ENCODE results near the gene ONECUT1. TPM values are rescaled to one million over a fixed set of nuclear protein-coding genes. Genes with fewer than 3 reads are reported as not detected.

ONECUT1 gene
- total RNA-seq, 1 donor from 2014 or later, result 48.9 TPM

DNA sequence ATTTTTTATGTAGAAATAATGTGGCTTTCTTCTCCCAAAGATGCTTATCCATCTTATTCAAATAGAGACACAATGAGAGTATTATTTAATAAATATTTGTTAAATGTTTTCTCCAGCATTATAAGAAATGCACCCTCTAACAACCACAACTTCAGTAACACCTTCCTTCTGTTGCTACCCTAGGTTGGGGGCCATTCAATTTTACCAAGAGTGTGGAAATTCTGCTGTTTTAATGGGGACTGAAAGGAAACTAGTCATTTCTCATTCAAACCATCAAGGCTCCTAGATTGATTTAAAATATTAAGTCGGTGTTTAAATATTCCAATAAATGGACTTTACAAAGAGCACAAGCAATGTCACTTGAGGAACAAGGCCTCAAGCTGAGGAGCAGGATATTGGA is 7.6 kb downstream of the ONECUT1 start:
- Mint-ChIP-seq H3K27ac (ENCODE audit: unreplicated experiment) (peak overlapping the region; percentile 83), H3K27me3 (ENCODE audit: unreplicated experiment) (peaks cover 8% of the 10 kb centered on the region), H3K4me1 (ENCODE audit: low read depth, unreplicated experiment) (peaks cover 37% of the 10 kb centered on the region), H3K9me3 (ENCODE audit: unreplicated experiment) (peaks cover 19% of the 10 kb centered on the region), H3K4me3 (ENCODE audit: unreplicated experiment) (peak overlapping the region; percentile 87), H3K36me3 (ENCODE audit: unreplicated experiment) (no peaks in the 10 kb centered on the region)
- no peak for DNase-seq
- TF ChIP-seq, protein P1, sequence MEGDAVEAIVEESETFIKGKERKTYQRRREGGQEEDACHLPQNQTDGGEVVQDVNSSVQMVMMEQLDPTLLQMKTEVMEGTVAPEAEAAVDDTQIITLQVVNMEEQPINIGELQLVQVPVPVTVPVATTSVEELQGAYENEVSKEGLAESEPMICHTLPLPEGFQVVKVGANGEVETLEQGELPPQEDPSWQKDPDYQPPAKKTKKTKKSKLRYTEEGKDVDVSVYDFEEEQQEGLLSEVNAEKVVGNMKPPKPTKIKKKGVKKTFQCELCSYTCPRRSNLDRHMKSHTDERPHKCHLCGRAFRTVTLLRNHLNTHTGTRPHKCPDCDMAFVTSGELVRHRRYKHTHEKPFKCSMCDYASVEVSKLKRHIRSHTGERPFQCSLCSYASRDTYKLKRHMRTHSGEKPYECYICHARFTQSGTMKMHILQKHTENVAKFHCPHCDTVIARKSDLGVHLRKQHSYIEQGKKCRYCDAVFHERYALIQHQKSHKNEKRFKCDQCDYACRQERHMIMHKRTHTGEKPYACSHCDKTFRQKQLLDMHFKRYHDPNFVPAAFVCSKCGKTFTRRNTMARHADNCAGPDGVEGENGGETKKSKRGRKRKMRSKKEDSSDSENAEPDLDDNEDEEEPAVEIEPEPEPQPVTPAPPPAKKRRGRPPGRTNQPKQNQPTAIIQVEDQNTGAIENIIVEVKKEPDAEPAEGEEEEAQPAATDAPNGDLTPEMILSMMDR (IDR thresholded peaks at IDR 0.05; ENCODE audit: partially characterized antibody, unreplicated experiment), result no peak

DNA sequence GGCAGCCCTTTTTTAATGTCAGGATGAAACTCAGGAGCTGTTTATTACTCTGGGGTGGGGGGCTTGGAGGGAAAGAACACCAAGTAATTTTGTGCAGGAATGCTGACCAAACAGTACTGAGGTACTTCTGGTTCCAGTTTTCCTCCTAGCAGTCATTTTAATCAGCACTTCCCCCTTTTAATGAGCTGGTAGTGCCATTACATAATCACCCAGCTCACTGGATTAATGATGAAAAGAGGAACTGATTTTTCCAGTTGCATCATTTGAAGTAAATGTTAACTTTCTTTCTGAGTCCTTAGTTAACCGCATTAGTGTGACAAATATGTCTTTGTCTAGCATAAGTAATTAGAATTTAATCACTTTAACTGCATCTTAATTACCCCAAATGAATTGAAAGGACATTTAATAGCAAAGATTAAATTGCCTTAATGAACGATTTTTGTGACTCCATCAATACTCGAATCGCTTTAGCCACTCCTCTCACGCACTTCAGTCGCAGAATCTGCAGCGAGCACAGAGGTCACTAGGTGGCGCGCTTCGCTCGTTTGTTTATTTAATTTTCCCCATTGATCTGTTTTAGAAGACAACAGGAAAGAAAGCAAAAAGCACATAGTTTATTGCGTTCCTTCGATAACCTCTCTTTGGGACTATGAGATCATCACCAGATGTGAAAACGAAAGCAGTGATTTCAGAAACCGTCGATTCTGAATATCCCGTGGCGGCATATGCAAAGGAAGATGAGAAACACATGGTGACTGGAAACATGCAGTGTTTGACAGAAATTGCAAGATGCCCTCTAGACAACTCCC is 9.8 kb downstream of the ONECUT1 start:
- peak overlapping the region; percentile 52 for H3K27ac Mint-ChIP-seq (ENCODE audit: unreplicated experiment)
- H3K4me1 Mint-ChIP-seq (ENCODE audit: low read depth, unreplicated experiment), result peaks cover 33% of the 10 kb centered on the region
- peak; percentile 84 for DNase-seq
- TF ChIP-seq, protein P1 (IDR thresholded peaks at IDR 0.05; ENCODE audit: partially characterized antibody, unreplicated experiment), result peak; percentile 92
- peaks cover 9% of the 10 kb centered on the region for H3K9me3 Mint-ChIP-seq (ENCODE audit: unreplicated experiment)
- H3K27me3 Mint-ChIP-seq (ENCODE audit: unreplicated experiment), result peaks cover 6% of the 10 kb centered on the region
- no peaks in the 10 kb centered on the region for H3K36me3 Mint-ChIP-seq (ENCODE audit: unreplicated experiment)
- H3K4me3 Mint-ChIP-seq (ENCODE audit: unreplicated experiment), result peak overlapping the region; percentile 69

DNA sequence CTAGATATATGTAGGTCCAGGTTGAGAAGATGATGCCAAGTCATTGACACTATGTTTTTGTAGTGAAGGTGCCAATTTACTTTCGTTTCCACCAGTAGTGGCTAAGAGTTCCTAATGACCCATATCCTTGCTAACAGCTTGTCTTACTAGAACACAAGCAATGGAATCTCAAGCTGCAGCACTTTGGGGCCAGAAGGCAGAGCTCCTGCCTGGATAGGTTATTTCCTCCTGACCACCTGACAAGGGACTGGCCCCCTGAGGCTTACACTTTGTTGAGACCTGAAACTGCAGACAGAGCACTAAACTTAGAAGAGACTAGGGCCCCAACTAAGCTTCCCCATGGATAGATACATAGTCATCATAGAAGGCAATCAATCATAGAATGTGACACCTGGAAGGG is 11.7 kb downstream of the ONECUT1 start:
- peaks cover 2% of the 10 kb centered on the region for H3K27me3 Mint-ChIP-seq (ENCODE audit: unreplicated experiment)

DNA sequence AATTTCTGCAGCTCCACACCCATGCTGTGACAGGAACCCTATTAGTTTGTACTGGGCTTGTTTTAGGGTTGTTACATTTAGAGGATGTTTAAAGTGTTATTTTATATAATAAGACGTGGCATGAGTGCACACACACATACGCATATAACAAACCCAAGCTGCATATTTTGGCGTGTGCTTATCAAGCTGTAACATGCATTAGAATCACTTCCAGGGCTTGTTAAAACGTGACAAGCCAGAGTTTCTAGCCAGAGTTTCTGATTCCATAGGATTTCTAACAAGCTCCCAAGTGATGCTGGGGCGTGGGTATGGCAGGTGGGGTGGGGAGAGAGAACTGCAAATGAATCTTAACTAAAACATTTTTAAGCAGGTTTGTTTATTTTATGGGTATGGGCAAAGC is 17.4 kb downstream of the ONECUT1 start:
- H3K4me1 Mint-ChIP-seq (ENCODE audit: low read depth, unreplicated experiment), result no peaks in the 10 kb centered on the region
- no peak overlapping the region for H3K27ac Mint-ChIP-seq (ENCODE audit: unreplicated experiment)
- DNase-seq, result no peak
- TF ChIP-seq, protein P1 (IDR thresholded peaks at IDR 0.05; ENCODE audit: partially characterized antibody, unreplicated experiment), result no peak
- no peaks in the 10 kb centered on the region for H3K9me3 Mint-ChIP-seq (ENCODE audit: unreplicated experiment)
- H3K4me3 Mint-ChIP-seq (ENCODE audit: unreplicated experiment), result no peak overlapping the region
- no peaks in the 10 kb centered on the region for H3K36me3 Mint-ChIP-seq (ENCODE audit: unreplicated experiment)
- H3K27me3 Mint-ChIP-seq (ENCODE audit: unreplicated experiment), result no peaks in the 10 kb centered on the region

More for the DNA sequence above, 11.7 kb downstream of the ONECUT1 start:
- Mint-ChIP-seq H3K36me3 (ENCODE audit: unreplicated experiment) (no peaks in the 10 kb centered on the region), H3K4me1 (ENCODE audit: low read depth, unreplicated experiment) (peaks cover 28% of the 10 kb centered on the region), H3K4me3 (ENCODE audit: unreplicated experiment) (no peak overlapping the region), H3K9me3 (ENCODE audit: unreplicated experiment) (peaks cover 9% of the 10 kb centered on the region), H3K27ac (ENCODE audit: unreplicated experiment) (no peak overlapping the region)
- TF ChIP-seq, protein P1 (IDR thresholded peaks at IDR 0.05; ENCODE audit: partially characterized antibody, unreplicated experiment), result no peak
- DNase-seq, result no peak

DNA sequence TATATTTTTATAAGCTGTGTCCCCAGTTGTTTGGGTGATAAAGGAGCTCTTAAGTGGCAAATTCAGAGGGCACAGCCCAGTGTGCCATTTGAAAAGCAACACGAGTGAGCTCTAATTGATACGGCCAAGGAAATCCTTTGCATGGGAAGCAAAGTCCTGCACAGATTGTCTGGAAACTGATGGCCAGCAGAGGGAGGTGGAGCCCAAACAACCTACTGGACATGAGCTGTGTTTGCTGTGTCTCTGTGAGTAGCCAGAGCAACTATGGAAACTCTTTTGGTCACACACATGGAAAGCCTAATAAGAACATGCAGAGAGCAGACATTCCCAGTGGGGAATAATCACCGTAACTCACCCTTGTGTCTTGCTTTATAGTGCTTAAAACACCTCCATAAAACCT is 24.4 kb downstream of the ONECUT1 start:
- TF ChIP-seq, protein P1 (IDR thresholded peaks at IDR 0.05; ENCODE audit: partially characterized antibody, unreplicated experiment), result peak; percentile 16
- H3K4me1 Mint-ChIP-seq (ENCODE audit: low read depth, unreplicated experiment), result peaks cover 2% of the 10 kb centered on the region
- H3K9me3 Mint-ChIP-seq (ENCODE audit: unreplicated experiment), result peaks cover 1% of the 10 kb centered on the region
- no peak overlapping the region for H3K4me3 Mint-ChIP-seq (ENCODE audit: unreplicated experiment)
- H3K27me3 Mint-ChIP-seq (ENCODE audit: unreplicated experiment), result peaks cover 2% of the 10 kb centered on the region
- peak; percentile 34 for DNase-seq
- H3K36me3 Mint-ChIP-seq (ENCODE audit: unreplicated experiment), result no peaks in the 10 kb centered on the region
- no peak overlapping the region for H3K27ac Mint-ChIP-seq (ENCODE audit: unreplicated experiment)

Measured in glutamatergic neuron (in vitro differentiated cells).